Epithelial cell of proximal tubule (primary cell): ENCODE data around the gene PRIMA1. TPM values are rescaled to one million over a fixed set of nuclear protein-coding genes. Genes with fewer than 3 reads are reported as not detected.

ENCODE experiments used
- DNase-seq: peaks from one replicate; pipeline ENCODE4 v3.0.0-alpha.2; 2011; ENCODE audit warnings: low read depth
- H3K4me3 ChIP-seq: 2 replicates; pipeline ENCODE4 v1.5.1; 2011; ENCODE audit warnings: low read depth, mild to moderate bottlenecking, low read length
- CTCF ChIP-seq: conservative IDR thresholded peaks from 2 replicates; pipeline ENCODE4 v1.5.1; 2012; ENCODE audit warnings: low read depth, mild to moderate bottlenecking, low read length
- total RNA-seq: library from RNA; depleted of rRNA; stranded (reverse); fragments of >200 nt; gene quantifications from 2 replicates; pipeline ENCODE4 v1.2.3, GENCODE V29; 2015

The PRIMA1 gene
- total RNA-seq, 1 donor from 2014 or later: not detected

GRCh38 chr14:93804654-93805053, 16.4 kb upstream of the PRIMA1 start:
- H3K4me3 ChIP-seq: no peak overlapping the region
- DNase-seq: no peak
- no peak for TF ChIP-seq CTCF

GRCh38 chr14:93803408-93804318, 15.4 kb upstream of the PRIMA1 start:
- DNase-seq: no peak
- no peak for TF ChIP-seq CTCF
- H3K4me3 ChIP-seq: no peak overlapping the region

GRCh38 chr14:93799989-93800921, 12.0 kb upstream of the PRIMA1 start:
- TF ChIP-seq CTCF: no peak
- no peak overlapping the region for H3K4me3 ChIP-seq
- no peak for DNase-seq

- no peak for DNase-seq
Measured at GRCh38 chr14:93799617-93799988, 11.3 kb upstream of the PRIMA1 start.

GRCh38 chr14:93797536-93797935, 9.3 kb upstream of the PRIMA1 start:
- H3K4me3 ChIP-seq: no peak overlapping the region
- DNase-seq: no peak
- TF ChIP-seq CTCF: no peak

More at GRCh38 chr14:93799617-93799988, 11.3 kb upstream of the PRIMA1 start:
- H3K4me3 ChIP-seq: no peak overlapping the region
- TF ChIP-seq CTCF: no peak

GRCh38 chr14:93797071-93797470, 8.8 kb upstream of the PRIMA1 start:
- no peak for TF ChIP-seq CTCF
- DNase-seq: no peak
- H3K4me3 ChIP-seq: no peak overlapping the region
